Activated T-helper 1 cell treated with anti-CD3 and anti-CD28 coated beads, Interleukin-2, amount 50 U/mL, for 16 hours (primary cell): ENCODE results near the gene FYB2.

ENCODE experiments used
- DNase-seq, 2 donors: peaks; one replicate each; pipeline ENCODE4 v3.0.0-alpha.2; 2020; ENCODE audit warnings: low read depth in 1 of 2, low spot score in 1 of 2

FYB2 gene, protein sequence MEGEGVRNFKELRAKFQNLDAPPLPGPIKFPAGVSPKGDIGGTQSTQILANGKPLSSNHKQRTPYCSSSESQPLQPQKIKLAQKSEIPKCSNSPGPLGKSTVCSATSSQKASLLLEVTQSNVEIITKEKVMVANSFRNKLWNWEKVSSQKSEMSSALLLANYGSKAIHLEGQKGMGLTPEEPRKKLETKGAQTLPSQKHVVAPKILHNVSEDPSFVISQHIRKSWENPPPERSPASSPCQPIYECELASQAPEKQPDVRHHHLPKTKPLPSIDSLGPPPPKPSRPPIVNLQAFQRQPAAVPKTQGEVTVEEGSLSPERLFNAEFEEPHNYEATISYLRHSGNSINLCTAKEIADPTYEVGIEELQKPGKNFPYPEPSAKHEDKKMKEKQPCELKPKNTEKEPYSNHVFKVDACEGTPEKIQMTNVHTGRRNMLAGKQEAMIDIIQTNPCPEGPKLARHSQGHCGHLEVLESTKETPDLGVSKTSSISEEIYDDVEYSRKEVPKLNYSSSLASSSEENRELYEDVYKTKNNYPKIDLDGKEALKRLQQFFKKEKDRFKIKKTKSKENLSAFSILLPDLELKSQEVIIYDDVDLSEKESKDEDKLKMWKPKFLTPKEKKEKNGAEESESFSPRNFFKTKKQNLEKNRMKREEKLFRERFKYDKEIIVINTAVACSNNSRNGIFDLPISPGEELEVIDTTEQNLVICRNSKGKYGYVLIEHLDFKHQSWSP

DNA sequence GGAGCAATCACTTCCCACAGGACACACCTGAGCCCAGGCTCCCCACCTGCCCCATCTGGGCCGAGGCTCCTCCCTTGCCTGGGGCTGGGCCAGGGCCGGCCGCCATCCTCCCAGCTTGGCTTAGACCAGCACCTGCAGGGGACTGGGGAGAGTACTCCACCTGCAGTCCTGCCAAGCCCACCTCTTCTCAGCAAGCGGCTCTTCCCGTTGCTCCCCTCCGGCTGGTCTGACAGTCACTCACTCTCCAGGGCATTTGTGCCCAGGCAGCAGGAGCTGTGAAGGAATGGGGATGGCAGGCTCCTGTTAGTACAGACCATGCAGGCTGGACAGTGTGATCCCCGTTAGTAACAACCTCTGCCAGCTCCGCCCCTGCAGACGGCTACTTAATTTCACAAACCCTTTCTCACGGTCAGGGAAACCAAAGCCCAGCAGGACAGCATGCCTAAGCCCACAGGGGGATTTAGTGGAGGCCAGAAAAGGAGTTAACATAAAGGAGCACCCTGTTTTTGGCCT, at the start of gene FYB2:
Gene FYB2 (minus strand): TSS at position 18 of the 513 bp plus-strand sequence. CDS start 114 bp downstream, outside the sequence.
- no peak for DNase-seq

DNA sequence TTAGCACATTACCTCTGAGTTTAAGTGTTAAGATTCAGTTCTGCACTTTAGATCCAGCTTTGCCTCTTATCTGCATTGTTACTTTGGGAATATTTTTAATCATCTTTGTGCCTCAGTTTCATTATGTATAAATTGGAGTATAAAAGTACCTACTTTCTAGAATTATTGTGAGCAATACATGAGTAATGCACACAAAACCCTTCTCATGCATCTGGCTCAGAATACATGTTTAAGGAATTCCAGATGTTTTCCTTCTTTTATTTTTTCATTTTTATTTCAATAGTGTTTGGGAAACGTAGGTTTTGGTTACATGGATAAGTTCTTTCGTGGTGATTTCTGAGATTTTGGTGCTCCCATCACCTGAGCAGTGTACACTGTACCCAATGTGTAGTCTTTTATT, 49.6 kb upstream of the FYB2 start:
- no peak for DNase-seq

DNA sequence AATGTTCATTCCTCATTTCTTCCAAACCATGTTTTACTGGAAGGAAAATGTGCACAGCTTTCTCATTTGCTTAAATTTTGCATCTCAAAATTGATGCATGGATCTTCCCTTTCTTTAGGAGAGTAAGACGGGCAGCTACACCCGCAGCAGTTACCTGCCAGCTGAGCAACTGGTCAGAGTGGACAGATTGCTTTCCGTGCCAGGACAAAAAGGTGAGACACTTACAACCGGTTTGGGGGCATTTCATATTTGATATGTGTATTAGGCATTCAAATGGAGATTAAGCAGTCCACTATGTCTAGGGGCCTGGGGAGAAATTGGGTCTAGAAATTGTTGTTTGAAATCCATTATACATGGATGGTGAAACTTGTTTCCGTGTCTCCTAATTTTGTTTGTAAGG, 48.3 kb upstream of the FYB2 start:
- DNase-seq, result no peak

DNA sequence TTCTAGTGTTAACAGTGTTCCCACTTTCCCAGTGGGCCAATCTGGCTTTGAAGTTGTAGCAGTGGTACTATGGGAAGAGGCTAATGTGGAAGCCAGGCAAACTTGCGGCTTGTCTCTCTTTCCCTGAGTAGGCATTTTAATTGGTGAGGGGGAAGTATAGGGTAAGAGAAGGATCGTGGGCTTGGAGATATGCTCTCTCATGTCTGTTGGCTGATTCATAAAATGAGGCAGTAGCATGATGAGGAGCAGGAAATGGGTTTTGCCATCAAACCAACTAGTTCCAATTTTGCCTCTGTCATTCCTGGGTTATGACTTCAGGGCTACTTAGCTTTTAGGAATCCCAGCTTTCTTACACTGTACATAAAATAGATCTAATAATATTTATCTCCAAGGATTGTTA, 47.5 kb upstream of the FYB2 start:
- DNase-seq, result no peak

DNA sequence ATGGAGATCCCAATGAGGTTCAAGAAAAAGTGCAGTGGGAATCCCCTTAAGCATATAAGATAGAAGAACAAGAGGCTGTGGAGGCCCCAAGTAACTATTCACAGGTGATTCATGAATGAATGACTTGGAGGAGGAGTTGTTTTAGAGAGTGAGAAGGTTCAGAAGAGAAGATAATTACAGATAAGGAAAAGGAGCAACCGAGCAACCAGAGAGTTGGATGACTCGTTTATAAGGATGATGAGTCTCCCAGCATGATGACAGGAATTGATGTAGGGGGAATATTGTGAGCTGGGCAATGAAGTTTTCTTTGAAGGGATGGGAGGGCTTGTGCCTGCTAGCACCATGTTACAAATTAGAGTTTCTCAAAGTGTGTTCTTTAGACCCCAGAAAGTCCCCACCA, 45.2 kb upstream of the FYB2 start:
- no peak for DNase-seq

DNA sequence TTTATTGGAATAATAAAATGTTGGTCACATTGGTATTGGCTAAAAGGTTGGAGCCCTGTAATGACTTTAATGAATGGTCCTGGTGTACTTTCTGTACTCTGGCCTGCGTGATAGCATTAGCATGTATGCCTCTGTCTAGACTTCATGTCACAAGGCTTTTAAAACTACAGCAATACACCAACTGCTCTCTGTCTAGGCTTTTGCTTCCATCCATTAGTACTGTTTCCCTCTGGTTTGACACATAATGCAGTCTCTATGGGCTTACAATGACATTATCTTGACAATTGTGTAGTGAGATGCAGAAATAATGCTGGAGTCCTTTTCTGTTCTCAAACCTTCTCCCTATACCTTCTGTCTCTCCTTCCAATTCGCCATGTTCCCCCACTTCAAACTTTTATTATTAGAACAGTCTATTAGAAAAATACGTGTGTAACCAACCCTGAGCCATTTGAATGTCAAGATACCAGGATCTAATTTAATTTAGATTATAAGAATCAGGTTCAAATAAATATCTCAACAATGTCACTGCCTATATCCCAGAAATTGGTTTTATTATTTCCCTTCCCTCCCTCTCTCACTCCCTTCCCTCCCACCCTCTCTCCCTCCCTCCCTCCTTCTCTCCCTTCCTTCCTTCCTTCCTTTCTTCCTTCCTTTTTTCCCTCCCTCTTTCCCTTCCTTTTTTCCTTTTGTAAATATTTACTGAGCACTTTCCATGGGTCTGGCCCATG, 44.2 kb upstream of the FYB2 start:
- DNase-seq, result no peak

DNA sequence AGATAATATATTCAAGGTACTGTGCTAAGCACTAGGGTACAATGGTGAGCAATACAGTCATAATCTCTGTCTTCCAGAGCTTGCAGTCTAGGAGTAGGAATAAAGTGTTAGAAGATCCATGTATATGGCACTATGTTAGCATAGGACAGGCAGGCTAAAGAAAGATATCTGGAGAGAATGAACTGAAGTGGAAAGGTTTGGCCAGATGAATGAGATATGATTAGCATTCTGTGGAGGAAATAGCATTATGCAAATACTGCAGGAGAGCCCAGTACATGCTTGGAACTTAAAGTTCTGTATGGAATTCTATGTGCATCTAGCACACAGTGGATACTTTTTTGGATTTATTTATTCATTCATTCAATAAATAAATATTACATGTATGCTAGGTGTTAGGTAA, 40.1 kb upstream of the FYB2 start:
- DNase-seq, result no peak

DNA sequence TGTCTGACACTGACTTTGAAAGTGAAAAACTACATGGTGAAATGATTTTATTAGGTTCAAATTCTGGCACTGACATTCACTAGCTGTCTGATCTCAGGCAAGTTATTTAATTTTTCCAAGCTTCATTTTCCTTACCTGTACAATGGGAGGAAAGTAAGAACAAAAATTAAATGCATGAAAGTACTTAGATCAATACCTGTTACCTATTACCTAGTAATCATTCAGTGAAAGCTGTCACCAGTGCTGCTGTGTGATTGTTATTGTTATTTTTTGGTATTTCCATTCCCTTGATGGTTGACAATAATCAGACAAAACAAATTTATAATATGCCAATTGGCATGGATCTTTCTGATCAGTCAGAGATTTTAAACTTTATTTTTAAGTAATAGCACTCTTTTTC, 37.0 kb upstream of the FYB2 start:
- no peak for DNase-seq

DNA sequence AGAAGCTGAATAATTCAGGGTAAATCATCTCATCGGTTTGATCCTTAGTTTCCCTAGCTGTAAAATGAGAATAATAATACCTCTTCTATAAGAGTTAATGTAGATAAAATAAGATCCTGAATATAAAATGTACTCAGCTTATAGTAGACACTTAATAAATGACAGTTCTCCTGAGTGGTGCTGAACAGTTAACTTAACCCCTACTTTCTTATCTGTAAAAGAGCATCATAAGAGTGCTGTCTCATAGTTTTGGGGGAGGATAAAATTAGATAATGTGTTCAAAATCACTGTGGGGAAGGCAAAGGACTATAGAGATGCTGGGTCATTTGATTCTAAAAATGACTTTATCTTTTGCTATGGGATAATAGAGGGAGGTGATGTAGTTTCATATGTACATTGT, 36.0 kb upstream of the FYB2 start:
- DNase-seq, result no peak

DNA sequence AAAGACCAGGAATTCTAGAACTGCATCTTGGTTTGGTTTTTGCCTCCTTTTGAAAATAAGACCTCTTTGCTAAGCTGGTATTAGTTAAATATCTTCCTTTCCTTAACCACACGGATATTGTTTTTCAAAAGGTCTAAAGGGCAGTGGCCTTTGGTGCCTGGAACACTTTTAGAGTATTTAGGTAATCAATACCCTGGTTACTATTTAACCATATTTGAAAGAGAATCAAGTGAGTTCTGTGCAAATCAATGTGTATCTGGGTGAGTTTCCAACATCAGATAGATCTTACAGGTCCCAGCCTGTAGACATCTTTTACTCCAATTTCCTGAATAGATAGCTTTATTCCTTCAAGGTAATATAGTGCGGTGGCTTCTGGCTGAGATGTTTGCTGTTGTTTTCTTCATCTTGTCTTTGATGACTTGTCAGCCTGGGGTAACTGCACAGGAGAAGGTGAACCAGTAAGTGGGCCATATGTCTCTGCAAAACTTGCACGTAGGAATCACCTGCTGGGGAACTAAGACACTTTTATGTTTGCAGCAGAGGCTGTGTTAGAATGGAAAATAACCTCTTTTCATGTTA, 35.4 kb upstream of the FYB2 start, which contains the start of gene C8A:
Gene C8A (plus strand): TSS at position 277 of the 579 bp plus-strand sequence. CDS start 105 bp downstream, at position 382.
- DNase-seq, result no peak

DNA sequence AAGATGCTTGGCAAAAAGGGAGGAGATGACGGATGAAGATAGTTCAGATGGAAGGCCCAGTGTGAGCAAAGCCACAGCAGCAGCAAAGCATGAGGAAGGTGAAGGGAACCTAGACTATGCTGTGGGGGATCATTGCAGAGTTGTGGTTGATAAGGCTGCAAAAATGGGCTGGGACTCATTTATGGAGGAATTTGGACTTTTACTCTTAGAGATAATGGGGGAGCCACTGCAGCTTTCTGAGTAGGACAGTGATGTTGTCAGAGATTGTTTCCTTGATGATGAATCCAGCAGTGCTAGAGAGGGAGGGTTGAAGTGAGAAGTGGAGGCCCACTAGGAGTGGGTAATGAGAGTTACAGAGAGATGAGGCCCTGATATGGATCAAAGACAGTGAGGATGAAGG, 33.3 kb upstream of the FYB2 start:
- no peak for DNase-seq

DNA sequence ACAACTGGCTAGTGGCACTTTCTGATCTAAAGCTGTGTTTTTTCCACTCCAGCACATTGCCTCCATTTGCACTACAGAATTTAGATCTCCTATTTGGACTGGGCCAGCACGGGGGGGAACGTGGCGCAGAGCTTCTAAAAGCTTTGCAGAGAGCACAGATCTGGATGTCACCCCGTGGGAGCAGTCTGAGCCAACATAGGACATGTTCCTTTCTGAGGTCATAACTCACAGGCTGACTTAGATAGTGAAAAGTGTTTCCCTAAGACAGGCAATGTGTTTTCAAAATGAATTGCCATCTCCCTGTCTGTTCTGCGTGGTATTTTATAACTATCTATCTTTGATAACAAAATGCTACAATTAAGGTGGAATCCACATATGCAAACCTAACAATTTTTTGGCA, 31.7 kb upstream of the FYB2 start:
- DNase-seq, result no peak

DNA sequence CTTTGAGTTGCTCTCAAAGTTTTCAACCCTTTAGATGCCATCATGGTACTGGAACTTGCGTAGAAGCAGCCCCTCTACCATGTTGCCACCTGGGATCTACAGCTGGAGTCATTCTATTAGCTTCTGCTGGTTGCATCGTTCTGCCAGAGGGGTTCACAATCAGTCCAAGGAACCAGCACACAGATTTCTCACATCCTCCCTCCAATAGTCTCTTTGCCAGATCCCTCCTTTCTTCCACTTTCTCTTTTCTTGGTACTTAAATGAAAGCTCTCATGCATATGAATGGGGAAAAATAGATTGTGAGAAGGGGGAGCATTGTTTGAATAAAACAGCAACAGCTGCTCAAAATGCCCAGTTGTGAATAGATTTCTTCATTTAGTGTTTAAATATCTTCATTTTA, 31.2 kb upstream of the FYB2 start:
- no peak for DNase-seq

DNA sequence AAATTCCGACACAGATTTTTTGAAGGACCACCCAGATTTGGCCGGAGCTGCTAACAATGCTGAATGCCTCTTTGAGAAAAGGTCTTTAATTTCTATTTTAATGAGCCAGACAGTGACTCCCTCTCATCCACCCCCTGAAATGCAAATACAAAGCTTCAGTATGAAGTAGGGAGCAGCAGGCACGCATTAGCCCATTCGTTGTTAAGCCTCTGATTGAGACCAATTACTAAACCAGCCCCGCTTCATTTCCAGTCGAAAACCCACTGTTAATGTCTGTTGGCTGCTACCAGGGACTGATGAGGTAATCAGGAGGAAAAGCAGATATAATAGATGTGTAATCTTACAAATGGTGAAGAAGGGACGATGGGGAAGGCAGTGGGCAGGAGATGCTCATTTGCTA, 30.5 kb upstream of the FYB2 start:
- no peak for DNase-seq

DNA sequence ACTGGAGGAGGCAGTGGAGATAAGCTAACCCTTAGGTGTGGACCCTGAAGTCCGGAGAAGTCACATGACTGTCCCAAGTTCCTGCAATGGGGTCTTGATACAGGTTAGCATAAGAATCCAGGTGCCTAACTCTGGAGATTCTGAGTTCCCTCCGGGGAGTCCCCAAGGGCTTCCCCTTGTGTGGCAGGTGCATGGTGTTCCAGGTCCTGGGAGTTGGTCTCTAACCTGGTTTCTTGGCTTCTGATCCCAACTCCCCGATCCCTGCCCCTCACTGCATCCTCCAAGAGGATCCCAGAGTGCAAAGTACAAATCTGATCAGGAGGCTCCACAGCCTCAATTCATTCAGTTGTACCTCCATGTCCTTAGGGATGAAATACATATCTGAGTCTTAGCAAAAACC, 26.1 kb upstream of the FYB2 start:
- DNase-seq, result no peak

DNA sequence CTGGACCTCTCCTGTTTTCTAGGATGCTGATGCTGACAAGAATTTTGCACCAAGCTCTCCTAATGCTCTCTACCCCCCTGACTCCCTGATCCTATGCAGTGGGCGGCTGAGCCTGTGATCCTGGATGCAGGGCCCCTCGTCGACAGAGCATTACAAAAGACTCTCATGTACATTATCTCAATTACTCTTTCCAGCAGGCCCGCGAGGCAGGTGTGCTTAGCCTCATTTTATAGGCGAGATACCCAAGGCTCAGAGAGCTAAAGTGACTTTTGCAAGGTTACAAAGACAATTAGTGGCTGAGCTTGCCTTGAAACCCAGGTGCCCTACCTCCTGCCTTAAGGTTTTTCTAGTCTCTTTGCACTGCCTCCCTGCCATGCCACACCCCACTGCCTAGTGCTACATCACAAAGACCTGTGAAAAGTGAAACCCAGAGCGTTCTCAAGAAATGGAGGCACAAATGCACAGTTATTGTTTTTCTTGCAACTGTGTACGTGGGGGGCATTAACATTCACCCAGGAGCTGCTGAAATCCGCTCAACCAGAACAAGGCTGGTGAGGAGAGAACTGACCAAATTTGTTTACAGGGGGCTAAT, 25.4 kb upstream of the FYB2 start:
- DNase-seq, result no peak

DNA sequence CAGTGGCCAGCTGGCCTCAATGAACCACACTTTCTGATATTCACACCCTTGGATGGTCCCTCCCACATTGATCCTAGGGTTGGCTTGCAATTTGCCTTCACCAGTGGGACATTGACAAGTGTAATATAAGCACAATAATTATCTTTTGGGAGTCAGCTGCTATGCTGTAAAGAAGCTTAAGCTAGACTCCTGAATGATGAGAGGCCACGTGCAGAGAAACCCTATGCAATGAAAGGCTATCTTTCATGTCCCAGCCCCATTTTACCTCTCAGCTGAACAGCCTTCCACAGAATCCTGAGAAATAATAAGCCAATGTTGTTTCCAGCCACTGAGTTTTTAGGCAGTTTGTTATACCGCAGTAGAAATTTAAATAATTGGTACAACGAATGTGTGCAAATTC, 24.3 kb upstream of the FYB2 start:
- no peak for DNase-seq

DNA sequence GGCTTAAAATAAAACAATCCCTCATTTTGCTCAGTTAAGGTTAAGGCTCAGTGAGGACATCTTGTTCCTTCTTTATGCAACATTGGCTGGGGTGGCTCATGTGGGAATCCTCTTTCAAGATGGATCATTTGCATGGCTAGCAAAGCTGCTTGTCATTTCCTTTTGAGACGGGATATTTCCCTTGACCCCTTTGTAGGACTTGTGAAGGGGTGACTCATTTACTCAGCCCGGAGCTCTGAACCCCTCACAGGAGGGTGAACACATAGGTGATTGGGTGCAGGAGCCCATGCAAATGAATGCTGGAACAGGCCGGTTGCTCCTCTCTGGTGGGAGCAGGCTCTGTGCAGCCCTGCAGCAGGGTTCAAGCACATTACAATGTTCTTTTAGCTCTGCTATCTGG, 19.6 kb upstream of the FYB2 start:
- DNase-seq, result no peak

DNA sequence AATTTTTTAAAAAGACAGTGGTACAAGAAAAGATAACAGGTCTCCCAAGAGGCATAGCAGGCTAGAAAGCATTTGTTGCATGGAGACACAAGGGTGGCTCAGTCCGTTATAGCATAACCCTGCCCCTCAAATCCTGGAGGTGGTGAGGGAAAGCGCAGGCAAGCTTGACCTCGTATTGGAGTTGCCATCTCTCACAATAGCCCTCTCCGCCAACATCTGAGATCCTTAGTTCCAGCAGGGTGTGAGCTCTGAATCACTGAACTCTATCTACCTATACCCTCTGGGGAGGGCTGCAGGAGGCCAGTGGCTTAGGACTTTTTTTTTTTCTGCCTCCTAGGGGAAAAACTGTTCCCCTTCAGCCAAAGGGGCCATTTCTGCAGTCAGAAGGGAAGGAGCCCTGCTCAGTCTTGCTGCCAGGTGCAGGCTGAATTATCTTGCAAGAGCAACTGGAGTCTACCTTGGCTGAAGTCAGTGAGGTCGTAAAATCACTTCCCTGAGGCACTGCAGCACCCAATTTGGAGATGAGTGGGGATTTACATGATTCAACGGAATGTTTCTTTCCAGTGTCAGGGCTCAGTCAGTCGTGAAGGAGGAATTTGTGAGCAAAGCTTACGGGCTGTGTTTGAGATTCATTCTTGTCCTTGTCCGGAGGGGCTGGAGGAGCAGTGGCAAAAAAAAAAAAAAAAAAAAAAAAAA, 18.2 kb upstream of the FYB2 start:
- no peak for DNase-seq

DNA sequence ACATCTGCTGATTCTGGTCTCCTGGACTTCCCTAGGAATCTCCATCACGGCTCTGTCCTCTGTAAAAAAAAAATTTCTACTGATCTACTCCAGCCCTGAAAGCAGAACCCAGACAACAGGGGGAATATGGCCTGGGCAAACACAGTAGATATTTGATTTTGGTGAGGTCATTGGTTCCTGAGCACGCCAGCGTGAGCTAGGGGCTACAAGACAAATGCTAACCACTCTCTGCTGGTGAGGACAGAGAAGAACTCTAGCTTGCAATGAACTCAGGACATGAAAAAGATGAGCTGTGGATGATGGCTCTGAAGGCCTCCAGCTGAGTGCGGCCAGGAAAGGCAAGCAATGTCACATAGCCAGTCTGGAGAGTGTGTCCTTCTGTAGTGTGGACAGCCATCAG, 17.2 kb upstream of the FYB2 start:
- no peak for DNase-seq
